ENCODE measurements around the gene TEP1. TPM values are rescaled to one million over a fixed set of nuclear protein-coding genes. Genes with fewer than 3 reads are reported as not detected.

The TEP1 gene
- polyA plus RNA-seq, 1 donor from 2014 or later: 5.2 TPM

DNA sequence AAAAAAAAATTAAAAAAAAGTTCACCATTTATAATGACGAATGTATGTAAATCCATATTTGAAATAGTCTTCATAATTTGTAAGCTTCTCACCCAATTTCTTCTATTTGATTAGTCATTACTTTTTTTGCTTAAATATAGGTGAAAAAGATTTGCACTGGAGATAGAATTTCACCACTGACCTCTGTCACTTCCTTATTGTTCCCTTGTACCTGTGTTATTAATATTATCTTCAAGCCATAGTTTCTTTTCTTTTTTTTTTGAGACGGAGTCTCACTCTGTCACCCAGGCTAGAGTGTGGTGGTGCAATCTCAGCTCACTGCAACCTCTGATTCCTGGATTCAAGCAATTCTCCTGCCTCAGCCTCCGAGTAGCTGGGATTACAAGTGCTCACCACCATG is 15.8 kb downstream of the TEP1 start:
- no peaks in the 10 kb centered on the region for H3K9me3 ChIP-seq (ENCODE audit: low read length)
- no peaks in the 10 kb centered on the region for H3K36me3 ChIP-seq (ENCODE audit: insufficient read depth, low read length)
- H2AFZ ChIP-seq (ENCODE audit: low read depth, low read length): no peak overlapping the region
- no peak for TF ChIP-seq REST (IDR thresholded peaks at IDR 0.05; ENCODE audit: borderline replicate concordance)
- no peak for TF ChIP-seq MXI1 (conservative IDR thresholded peaks at IDR 0.05; ENCODE audit: poor library complexity, severe bottlenecking)
- TF ChIP-seq TAF1 (IDR thresholded peaks at IDR 0.05; ENCODE audit: low read depth): no peak
- TF ChIP-seq EP300 (conservative IDR thresholded peaks at IDR 0.05; ENCODE audit: poor library complexity, severe bottlenecking): no peak
- TF ChIP-seq, protein P1, sequence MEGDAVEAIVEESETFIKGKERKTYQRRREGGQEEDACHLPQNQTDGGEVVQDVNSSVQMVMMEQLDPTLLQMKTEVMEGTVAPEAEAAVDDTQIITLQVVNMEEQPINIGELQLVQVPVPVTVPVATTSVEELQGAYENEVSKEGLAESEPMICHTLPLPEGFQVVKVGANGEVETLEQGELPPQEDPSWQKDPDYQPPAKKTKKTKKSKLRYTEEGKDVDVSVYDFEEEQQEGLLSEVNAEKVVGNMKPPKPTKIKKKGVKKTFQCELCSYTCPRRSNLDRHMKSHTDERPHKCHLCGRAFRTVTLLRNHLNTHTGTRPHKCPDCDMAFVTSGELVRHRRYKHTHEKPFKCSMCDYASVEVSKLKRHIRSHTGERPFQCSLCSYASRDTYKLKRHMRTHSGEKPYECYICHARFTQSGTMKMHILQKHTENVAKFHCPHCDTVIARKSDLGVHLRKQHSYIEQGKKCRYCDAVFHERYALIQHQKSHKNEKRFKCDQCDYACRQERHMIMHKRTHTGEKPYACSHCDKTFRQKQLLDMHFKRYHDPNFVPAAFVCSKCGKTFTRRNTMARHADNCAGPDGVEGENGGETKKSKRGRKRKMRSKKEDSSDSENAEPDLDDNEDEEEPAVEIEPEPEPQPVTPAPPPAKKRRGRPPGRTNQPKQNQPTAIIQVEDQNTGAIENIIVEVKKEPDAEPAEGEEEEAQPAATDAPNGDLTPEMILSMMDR (IDR thresholded peaks at IDR 0.05; ENCODE audit: poor library complexity, severe bottlenecking): no peak
- no peak for TF ChIP-seq SMC3 (conservative IDR thresholded peaks at IDR 0.05; ENCODE audit: poor library complexity)
- TF ChIP-seq EZH2 (IDR thresholded peaks at IDR 0.05; ENCODE audit: borderline replicate concordance, insufficient read depth, low read length, poor library complexity, severe bottlenecking): no peak
- no peak for TF ChIP-seq POLR2AphosphoS5 (IDR thresholded peaks at IDR 0.05)
- no peak for TF ChIP-seq RAD21 (conservative IDR thresholded peaks at IDR 0.05)
- H3K4me2 ChIP-seq (ENCODE audit: low read length): no peak overlapping the region
- H3K27me3 ChIP-seq (ENCODE audit: insufficient read depth, low read depth, low read length): no peaks in the 10 kb centered on the region
- H3F3A ChIP-seq (ENCODE audit: insufficient read depth, low read length, poor library complexity, severe bottlenecking): no peaks in the 10 kb centered on the region
- no peak overlapping the region for H3K27ac ChIP-seq (ENCODE audit: low read length)
- no peaks in the 10 kb centered on the region for H4K20me1 ChIP-seq (ENCODE audit: insufficient read depth)
- H3K9ac ChIP-seq (ENCODE audit: low read length): no peak overlapping the region
- no peaks in the 10 kb centered on the region for H3K9me2 ChIP-seq (ENCODE audit: insufficient read depth, low read length)
- no peak overlapping the region for H3K4me3 ChIP-seq (ENCODE audit: low read length)
- H3K79me2 ChIP-seq (replicated peaks; ENCODE audit: insufficient read depth, low read length): no peaks in the 10 kb centered on the region

GRCh38 chr14:20391505-20391904 is 21.8 kb downstream of the TEP1 start:
- H4K20me1 ChIP-seq (ENCODE audit: insufficient read depth): no peaks in the 10 kb centered on the region
- no peak overlapping the region for H3K4me3 ChIP-seq (ENCODE audit: low read length)
- TF ChIP-seq MXI1 (conservative IDR thresholded peaks at IDR 0.05; ENCODE audit: poor library complexity, severe bottlenecking): no peak
- no peak for TF ChIP-seq TAF1 (IDR thresholded peaks at IDR 0.05; ENCODE audit: low read depth)
- TF ChIP-seq RAD21 (conservative IDR thresholded peaks at IDR 0.05): no peak
- no peak for TF ChIP-seq REST (IDR thresholded peaks at IDR 0.05; ENCODE audit: borderline replicate concordance)
- H3K79me2 ChIP-seq (replicated peaks; ENCODE audit: insufficient read depth, low read length): no peaks in the 10 kb centered on the region
- no peaks in the 10 kb centered on the region for H3K9me2 ChIP-seq (ENCODE audit: insufficient read depth, low read length)
- no peaks in the 10 kb centered on the region for H3K9me3 ChIP-seq (ENCODE audit: low read length)
- no peak overlapping the region for H3K4me2 ChIP-seq (ENCODE audit: low read length)
- H3K36me3 ChIP-seq (ENCODE audit: insufficient read depth, low read length): no peaks in the 10 kb centered on the region
- H3K27me3 ChIP-seq (ENCODE audit: insufficient read depth, low read depth, low read length): no peaks in the 10 kb centered on the region
- H2AFZ ChIP-seq (ENCODE audit: low read depth, low read length): no peak overlapping the region
- no peak overlapping the region for H3K27ac ChIP-seq (ENCODE audit: low read length)
- H3F3A ChIP-seq (ENCODE audit: insufficient read depth, low read length, poor library complexity, severe bottlenecking): no peaks in the 10 kb centered on the region
- no peak overlapping the region for H3K9ac ChIP-seq (ENCODE audit: low read length)

All from neural cell (in vitro differentiated cells).